GM12801 (cell line): ENCODE measurements around the gene GPC5.

Experiments
- TF ChIP-seq, protein P1 (sequence below): IDR thresholded peaks from one replicate; pipeline ENCODE4 v1.5.1; 2011; ENCODE audit warnings: control low read depth; ENCODE audit not compliant: insufficient read length; ENCODE audit errors: extremely low read depth

Gene GPC5

DNA sequence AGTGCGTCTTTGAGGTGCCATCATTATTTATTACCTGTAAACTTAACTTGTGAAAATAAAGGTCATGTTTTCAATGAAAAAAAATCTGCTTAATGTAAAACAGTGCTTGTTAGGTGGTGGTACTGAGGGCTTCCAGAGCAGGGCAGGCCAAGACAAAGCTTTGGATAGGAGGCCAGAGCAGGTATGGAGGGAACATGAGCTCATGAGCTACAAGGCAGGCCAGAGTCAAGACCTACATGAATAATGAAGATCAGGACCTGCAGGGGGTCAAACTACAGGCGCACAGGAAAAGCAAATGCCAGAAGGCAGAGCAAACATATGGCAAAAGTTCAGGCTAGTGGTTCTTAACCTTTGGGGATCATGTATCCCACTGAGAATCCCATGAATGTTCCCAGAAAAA lies 343.5 kb downstream of the GPC5 start:
- TF ChIP-seq, protein P1, sequence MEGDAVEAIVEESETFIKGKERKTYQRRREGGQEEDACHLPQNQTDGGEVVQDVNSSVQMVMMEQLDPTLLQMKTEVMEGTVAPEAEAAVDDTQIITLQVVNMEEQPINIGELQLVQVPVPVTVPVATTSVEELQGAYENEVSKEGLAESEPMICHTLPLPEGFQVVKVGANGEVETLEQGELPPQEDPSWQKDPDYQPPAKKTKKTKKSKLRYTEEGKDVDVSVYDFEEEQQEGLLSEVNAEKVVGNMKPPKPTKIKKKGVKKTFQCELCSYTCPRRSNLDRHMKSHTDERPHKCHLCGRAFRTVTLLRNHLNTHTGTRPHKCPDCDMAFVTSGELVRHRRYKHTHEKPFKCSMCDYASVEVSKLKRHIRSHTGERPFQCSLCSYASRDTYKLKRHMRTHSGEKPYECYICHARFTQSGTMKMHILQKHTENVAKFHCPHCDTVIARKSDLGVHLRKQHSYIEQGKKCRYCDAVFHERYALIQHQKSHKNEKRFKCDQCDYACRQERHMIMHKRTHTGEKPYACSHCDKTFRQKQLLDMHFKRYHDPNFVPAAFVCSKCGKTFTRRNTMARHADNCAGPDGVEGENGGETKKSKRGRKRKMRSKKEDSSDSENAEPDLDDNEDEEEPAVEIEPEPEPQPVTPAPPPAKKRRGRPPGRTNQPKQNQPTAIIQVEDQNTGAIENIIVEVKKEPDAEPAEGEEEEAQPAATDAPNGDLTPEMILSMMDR, result no peak

DNA sequence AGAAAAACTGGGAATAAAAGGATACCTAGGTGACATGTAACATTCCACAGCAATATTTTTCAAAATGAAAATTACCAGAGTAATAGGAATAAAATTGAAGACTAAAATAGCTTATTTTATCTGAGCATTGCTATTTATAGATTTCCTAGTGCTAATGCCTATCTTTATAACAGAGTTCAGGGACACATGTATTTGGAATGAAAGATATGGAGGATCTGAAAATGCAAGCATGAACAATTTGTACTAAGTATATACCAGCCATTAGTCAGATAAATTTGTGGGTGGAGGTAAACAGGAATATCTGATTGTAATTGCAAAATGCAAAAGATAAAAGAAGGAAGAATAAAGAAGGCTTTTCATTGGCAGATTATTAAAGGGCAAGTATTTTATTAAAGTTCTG lies 345.9 kb downstream of the GPC5 start:
- TF ChIP-seq, protein P1, result no peak

DNA sequence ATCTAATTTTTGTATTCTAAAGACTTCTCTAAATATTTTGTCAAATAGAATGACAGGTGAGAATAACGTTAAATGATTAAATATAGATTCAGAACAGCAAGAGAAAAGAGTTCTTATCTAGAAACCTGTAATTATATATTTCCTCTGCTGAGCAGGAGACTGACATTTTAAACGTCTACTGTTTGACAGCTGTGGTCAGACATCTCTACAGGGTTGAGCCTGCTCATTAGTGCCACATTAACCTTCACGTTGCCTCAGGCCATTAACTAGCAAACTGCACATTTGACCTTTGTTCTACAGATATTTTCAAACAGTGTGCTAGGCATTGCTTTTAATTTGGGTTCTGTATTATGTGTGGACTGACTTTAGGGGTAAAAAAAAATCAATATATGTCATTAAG lies 347.5 kb downstream of the GPC5 start:
- TF ChIP-seq, protein P1, result no peak

DNA sequence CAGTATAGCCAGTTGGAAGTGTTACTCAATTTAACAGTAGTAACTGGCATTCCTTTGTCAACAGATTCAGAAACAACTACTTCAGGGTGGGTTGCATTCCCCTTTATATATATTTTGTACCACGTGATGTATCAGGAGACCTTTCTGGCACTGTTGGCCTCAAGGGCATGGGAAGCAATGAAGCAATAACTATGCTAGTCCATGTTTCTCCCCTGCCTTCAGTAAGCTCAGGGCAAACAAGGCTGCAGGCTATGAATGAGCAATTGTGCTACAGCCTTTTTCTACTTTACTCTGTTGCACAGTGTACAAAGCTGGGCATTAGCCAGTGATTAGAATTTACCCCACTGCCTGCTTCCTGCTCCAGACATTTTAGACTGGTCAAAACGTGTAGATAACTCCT lies 348.8 kb downstream of the GPC5 start:
- TF ChIP-seq, protein P1, result no peak

DNA sequence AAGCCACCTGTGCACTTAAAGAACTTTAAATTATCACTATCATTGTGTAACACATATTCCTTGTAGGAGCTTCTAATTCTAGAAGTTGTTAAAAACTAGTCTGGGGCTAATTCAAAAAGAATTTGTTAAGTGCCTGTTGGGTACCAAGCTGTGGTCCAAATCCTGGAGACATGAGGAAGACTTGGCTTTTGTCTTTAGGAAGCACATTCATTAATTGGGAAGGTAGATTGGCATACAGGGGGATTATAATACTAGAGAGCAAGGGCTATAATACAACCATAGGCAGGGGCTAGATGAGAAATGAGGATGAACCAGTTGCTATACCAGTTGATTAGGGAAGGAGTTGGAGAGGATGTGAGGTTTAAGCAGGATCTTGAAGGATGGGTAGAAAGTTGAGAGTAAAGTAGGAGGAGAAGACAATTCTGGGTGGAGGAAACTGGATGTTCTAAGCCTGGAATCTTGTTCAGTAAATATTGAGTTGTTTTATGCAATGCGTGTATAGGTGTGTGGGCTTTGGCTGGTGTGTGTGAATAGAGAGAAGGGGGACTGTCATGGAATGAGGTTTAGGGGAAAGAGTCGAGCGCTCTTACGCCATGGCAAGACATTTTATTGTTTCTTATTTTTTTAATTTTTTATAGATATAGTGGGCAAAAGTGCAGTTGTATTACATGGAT lies 350.1 kb downstream of the GPC5 start:
- TF ChIP-seq, protein P1, result no peak

DNA sequence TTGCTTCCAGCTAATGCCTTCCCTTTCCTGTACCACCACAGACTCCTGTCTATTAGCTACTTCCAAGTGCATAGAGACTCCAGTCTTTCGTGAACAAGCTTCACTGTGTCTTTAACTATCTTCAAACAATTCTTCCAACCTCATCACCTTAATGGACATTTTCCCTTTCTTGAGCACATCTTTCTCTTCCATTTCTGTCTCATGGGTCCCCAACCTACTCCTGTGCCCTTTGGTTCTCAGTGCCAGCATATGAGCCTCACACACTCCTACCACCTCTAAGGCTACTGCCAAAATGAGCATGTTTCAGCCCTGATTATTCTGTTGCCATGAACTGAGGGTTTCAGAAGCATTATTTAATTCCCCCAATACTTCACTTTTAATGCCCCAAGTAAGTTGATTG lies 360.3 kb downstream of the GPC5 start:
- TF ChIP-seq, protein P1, result no peak

DNA sequence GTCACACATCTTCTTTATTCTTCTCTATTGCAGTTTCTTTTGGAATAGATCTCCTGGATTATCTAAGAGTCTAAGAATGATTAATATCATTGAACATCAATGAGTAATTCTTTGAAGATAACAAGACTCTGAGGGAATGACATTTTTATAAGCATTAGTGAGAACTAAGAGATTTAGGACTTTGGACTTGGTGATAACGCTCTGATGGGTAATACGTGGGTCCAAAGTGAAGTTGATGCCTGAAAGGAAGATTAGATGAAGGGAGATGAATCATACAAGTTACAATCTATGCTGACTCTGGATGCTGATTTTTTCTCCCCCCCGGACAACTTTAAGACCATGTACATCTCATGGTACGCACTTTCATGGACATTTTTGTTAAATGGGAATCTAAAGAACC lies 364.5 kb downstream of the GPC5 start:
- TF ChIP-seq, protein P1, result no peak
